ENCODE results near the gene YAP1. TPM values are rescaled to one million over a fixed set of nuclear protein-coding genes. Genes with fewer than 3 reads are reported as not detected.

YAP1 gene
- total RNA-seq, 4 donors from 2014 or later = 130 to 203 (median 200) TPM

DNA sequence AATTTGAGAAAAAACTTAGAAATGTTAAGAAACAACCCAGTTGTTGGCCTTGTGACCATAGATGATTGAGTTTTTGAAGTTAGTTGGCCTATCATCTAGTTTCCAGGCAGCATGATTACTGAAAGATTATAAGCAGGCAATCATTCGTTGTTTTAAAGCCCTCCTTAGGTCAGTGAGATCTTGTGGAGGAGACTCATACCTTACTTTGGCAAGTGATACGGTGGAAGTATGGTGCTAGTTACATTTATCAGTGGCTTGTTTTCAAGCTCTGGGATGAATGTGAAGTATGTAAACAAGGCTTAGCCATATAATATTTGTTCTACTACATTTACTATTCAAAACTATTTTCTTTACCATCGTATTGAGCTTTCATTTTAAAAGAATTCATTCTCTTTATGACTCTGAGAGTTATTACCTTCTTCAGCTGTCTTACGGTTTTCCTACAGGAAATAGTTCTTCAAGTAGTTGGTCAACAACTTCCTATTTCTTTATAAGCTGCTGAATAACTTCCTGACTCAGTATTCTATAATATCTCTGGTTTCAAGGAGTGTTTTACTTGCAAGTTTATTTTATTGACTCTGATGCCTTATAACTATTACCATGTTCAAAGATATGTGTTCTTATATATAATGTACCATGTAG lies 7.3 kb downstream of the YAP1 start:
- Histone ChIP-seq H3K36me3 (peaks cover 0 to 8% (median 0%) of the 10 kb centered on the region in 3 donors), H3K27ac (no peak overlapping the region), H3K9me3 (no peaks in the 10 kb centered on the region), H3K4me1 (peaks cover 0 to 88% (median 34%) of the 10 kb centered on the region in 4 donors), H3K27me3 (no peaks in the 10 kb centered on the region), H3K4me3 (no peak overlapping the region)
- 45 to 54% methylated on average over 4 of the region's 4 CpGs for WGBS, 2 donors
- DNase-seq (ENCODE audit: low spot score in 2 of 2) = no peak
- TF ChIP-seq POLR2A (IDR thresholded peaks at IDR 0.05) = no peak
- TF ChIP-seq, protein P1, sequence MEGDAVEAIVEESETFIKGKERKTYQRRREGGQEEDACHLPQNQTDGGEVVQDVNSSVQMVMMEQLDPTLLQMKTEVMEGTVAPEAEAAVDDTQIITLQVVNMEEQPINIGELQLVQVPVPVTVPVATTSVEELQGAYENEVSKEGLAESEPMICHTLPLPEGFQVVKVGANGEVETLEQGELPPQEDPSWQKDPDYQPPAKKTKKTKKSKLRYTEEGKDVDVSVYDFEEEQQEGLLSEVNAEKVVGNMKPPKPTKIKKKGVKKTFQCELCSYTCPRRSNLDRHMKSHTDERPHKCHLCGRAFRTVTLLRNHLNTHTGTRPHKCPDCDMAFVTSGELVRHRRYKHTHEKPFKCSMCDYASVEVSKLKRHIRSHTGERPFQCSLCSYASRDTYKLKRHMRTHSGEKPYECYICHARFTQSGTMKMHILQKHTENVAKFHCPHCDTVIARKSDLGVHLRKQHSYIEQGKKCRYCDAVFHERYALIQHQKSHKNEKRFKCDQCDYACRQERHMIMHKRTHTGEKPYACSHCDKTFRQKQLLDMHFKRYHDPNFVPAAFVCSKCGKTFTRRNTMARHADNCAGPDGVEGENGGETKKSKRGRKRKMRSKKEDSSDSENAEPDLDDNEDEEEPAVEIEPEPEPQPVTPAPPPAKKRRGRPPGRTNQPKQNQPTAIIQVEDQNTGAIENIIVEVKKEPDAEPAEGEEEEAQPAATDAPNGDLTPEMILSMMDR (IDR thresholded peaks at IDR 0.05) = no peak
- no peak for TF ChIP-seq EP300 (IDR thresholded peaks at IDR 0.05)

DNA sequence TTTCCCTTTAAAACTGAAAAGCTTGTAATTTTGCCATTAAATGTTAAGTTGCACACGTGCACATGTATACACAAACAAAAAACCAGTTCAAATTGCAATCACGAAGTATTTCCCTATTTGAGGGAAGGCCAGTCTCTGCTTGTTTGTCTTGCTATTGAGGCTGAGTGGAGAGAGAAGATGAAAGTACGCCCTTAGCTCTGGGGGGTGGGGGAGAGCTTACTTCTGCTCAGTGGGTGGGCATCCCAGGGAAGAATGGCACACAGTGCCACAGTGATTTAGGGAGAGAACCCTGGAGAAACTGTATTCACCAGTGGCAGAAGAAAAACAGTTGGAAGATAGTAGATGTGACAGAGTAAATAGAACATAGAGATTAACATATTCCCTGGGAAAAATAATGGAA lies 8.7 kb downstream of the YAP1 start:
- no peak overlapping the region for H3K27ac ChIP-seq
- no peaks in the 10 kb centered on the region for H3K27me3 ChIP-seq
- TF ChIP-seq POLR2A (IDR thresholded peaks at IDR 0.05) = no peak
- TF ChIP-seq, protein P1 (IDR thresholded peaks at IDR 0.05) = no peak
- TF ChIP-seq EP300 (IDR thresholded peaks at IDR 0.05) = no peak
- H3K4me3 ChIP-seq = no peak overlapping the region
- DNase-seq (ENCODE audit: low spot score in 2 of 2) = no peak
- H3K36me3 ChIP-seq = peaks cover 0 to 12% (median 0%) of the 10 kb centered on the region in 3 donors
- no peaks in the 10 kb centered on the region for H3K9me3 ChIP-seq
- H3K4me1 ChIP-seq = peaks cover 0 to 74% (median 32%) of the 10 kb centered on the region in 4 donors
- WGBS, 2 donors = 31 to 33% methylated on average over 3 of the region's 3 CpGs

DNA sequence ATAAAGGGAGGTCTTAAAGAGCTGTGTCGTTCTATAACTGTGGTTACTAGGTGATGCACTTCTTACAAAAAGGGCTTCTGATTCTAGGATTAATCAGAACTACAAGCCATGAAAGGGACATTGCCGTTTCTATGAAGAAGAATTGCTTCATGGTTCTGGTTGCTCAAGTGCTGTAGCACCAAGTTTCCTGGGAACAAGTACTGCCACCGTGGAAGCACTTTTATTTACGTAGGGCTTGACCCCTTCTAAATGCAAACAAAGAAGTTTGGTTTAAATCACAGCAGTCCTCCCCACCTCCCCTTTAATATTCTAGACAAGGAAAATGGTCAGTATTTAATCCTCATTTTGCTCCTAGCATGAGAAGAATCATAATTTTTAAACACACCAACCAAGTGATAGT lies 9.8 kb downstream of the YAP1 start:
- peaks cover 0 to 64% (median 26%) of the 10 kb centered on the region in 4 donors for H3K4me1 ChIP-seq
- DNase-seq (ENCODE audit: low spot score in 2 of 2) = no peak
- peaks cover 0 to 22% (median 0%) of the 10 kb centered on the region in 3 donors for H3K36me3 ChIP-seq
- H3K27ac ChIP-seq = no peak overlapping the region
- TF ChIP-seq, protein P1 (IDR thresholded peaks at IDR 0.05) = no peak
- TF ChIP-seq POLR2A (IDR thresholded peaks at IDR 0.05) = no peak
- no peak for TF ChIP-seq EP300 (IDR thresholded peaks at IDR 0.05)
- no peaks in the 10 kb centered on the region for H3K27me3 ChIP-seq
- H3K4me3 ChIP-seq = no peak overlapping the region
- no peaks in the 10 kb centered on the region for H3K9me3 ChIP-seq
- WGBS, 2 donors = 19 to 32% methylated on average over 4 of the region's 4 CpGs

DNA sequence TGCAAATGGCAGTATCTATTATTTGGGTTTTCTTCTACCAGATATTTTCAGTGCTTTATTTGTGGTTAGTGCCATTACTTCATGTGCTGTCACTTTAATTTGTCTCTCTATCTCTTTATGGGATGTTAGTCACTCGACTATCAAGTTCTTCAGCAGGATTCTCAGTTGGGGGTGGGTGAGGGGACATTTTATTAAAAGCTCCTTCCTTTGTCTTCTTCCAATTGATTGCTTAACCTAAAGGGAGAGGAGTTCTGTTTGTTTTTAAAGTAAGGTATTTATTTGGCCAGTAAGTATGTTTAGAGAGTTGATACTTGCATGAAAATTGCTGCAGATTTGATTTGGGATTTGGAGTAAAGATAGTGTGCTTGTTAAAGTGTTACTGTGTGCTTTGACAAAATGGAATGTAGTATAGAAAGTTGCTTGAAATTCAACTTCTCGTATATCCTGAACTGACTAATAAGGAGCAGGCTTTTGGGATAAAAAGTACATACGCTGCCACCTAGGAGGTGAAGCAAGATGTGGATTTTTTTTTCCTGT lies 10.3 kb downstream of the YAP1 start:
- no peak for DNase-seq (ENCODE audit: low spot score in 2 of 2)

DNA sequence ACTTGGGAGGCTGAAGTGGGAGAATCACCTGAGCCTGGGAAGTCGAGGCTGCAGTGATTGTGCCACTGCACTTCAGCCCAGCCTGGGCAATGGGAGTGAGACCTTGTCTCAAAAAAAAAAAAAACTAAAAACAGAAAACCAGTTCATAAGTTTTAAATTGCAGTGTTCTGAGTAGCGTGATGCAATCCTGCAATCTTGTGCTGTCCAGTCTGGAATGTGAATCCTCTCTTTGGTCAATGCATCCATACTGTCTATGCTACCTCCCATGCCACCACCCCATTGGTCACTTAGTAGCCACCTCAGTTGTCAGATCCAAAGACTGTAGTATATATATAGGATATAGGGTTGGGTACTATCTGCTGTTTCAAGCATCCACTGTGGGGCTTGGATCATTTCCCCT lies 11.1 kb downstream of the YAP1 start:
- peaks cover 0 to 50% (median 15%) of the 10 kb centered on the region in 4 donors for H3K4me1 ChIP-seq
- TF ChIP-seq, protein P1 (IDR thresholded peaks at IDR 0.05) = no peak
- TF ChIP-seq POLR2A (IDR thresholded peaks at IDR 0.05) (no peak), EP300 (IDR thresholded peaks at IDR 0.05) (no peak)
- H3K36me3 ChIP-seq = peaks cover 0 to 24% (median 0%) of the 10 kb centered on the region in 3 donors
- no peak overlapping the region for H3K27ac ChIP-seq
- no peak overlapping the region for H3K4me3 ChIP-seq
- no peaks in the 10 kb centered on the region for H3K27me3 ChIP-seq
- 95 to 100% methylated on average over 2 of the region's 2 CpGs for WGBS, 2 donors
- DNase-seq (ENCODE audit: low spot score in 2 of 2) = no peak
- no peaks in the 10 kb centered on the region for H3K9me3 ChIP-seq

More for the DNA sequence above, 10.3 kb downstream of the YAP1 start:
- TF ChIP-seq, protein P1 (IDR thresholded peaks at IDR 0.05) = no peak
- TF ChIP-seq EP300 (IDR thresholded peaks at IDR 0.05) (no peak), POLR2A (IDR thresholded peaks at IDR 0.05) (no peak)
- peak overlapping the region in 1 of 4 donors; percentile 22 for H3K27ac ChIP-seq
- no peaks in the 10 kb centered on the region for H3K27me3 ChIP-seq
- H3K4me1 ChIP-seq = peaks cover 0 to 58% (median 22%) of the 10 kb centered on the region in 4 donors
- peaks cover 0 to 24% (median 0%) of the 10 kb centered on the region in 3 donors for H3K36me3 ChIP-seq
- WGBS, 2 donors = 58 to 60% methylated on average over 3 of the region's 3 CpGs
- no peak overlapping the region for H3K4me3 ChIP-seq
- no peaks in the 10 kb centered on the region for H3K9me3 ChIP-seq
